Muscle of leg (tissue), 11 donors: ENCODE results near the gene PRKAR1A. TPM values are rescaled to one million over a fixed set of nuclear protein-coding genes. Genes with fewer than 3 reads are reported as not detected.
"Not testable (repeated sequence)": the region's sequence is repeated elsewhere in the genome, so short reads cannot be mapped to it uniquely, and the experiment has no call there.

ENCODE experiments used
- DNase-seq: peaks from one replicate; pipeline ENCODE4 v3.0.0; 2013
- H3K27ac ChIP-seq: one replicate; pipeline ENCODE4 v1.5.1; 2013; ENCODE audit warnings: mild to moderate bottlenecking, low read length, control low read depth
- H3K27me3 ChIP-seq: one replicate; pipeline ENCODE4 v1.6.1; 2013; ENCODE audit warnings: low read length; ENCODE audit not compliant: control insufficient read depth, insufficient read depth
- H3K36me3 ChIP-seq: one replicate; pipeline ENCODE4 v1.6.1; 2013; ENCODE audit warnings: low read length; ENCODE audit not compliant: control insufficient read depth, insufficient read depth
- H3K4me1 ChIP-seq: one replicate; pipeline ENCODE4 v1.6.1; 2013; ENCODE audit warnings: low read length; ENCODE audit not compliant: control insufficient read depth, insufficient read depth
- H3K4me3 ChIP-seq: one replicate; pipeline ENCODE4 v1.5.1; 2013; ENCODE audit warnings: low read length, control low read depth
- H3K9me3 ChIP-seq: replicated peaks from 2 replicates; pipeline ENCODE4 v1.6.1; 2013; ENCODE audit warnings: low read depth, low read length; ENCODE audit not compliant: control insufficient read depth
- WGBS: methylation state at CpG from one replicate; pipeline ENCODE4 v1.1.5; 2013; ENCODE audit warnings: missing lambda C conversion rate; ENCODE audit not compliant: insufficient coverage; 5-methylcytosine and 5-hydroxymethylcytosine counted together
- polyA plus RNA-seq, 8 donors: library from polyadenylated mRNA; unstranded; fragments of 120-200 nt; gene quantifications; one replicate each; pipeline versions ENCODE4 v1.2.1 to v1.2.3, GENCODE V29; 2013; ENCODE audit warnings: inconsistent platforms in 1 of 8, low replicate concordance in 1 of 8; ENCODE audit not compliant: insufficient read length in 8 of 8, insufficient read depth in 1 of 8
- total RNA-seq: library from RNA; stranded (reverse); fragments of 120-200 nt; gene quantifications from one replicate; pipeline ENCODE4 v1.2.4, GENCODE V29; 2013

Gene PRKAR1A
- total and polyA plus RNA-seq, 9 donors: 267 to 350 (median 325) TPM

GRCh38 chr17:68509141-68510057 is 2.8 kb upstream of the PRKAR1A start:
- H3K36me3 ChIP-seq: no peaks in the 10 kb centered on the region
- no peak overlapping the region for H3K4me3 ChIP-seq
- H3K9me3 ChIP-seq: no peaks in the 10 kb centered on the region
- 55% methylated on average over 5 of the region's 9 CpGs for WGBS
- peak overlapping the region; percentile 100 for H3K27ac ChIP-seq
- no peaks in the 10 kb centered on the region for H3K27me3 ChIP-seq
- peak; percentile 92 for DNase-seq
- H3K4me1 ChIP-seq: peaks cover 24% of the 10 kb centered on the region

- Histone ChIP-seq H3K27me3 (no peaks in the 10 kb centered on the region), H3K27ac (peak overlapping the region; percentile 100), H3K4me3 (peak overlapping the region; percentile 94), H3K9me3 (no peaks in the 10 kb centered on the region), H3K4me1 (peaks cover 31% of the 10 kb centered on the region), H3K36me3 (peaks cover 3% of the 10 kb centered on the region)
- no peak for DNase-seq
- 2% methylated on average over 4 of the region's 10 CpGs for WGBS
Observed at GRCh38 chr17:68511254-68511670, 968 bp upstream of the PRKAR1A start.

- Histone ChIP-seq H3K9me3 (no peaks in the 10 kb centered on the region), H3K27me3 (no peaks in the 10 kb centered on the region), H3K4me1 (peaks cover 31% of the 10 kb centered on the region), H3K27ac (peak overlapping the region; percentile 100), H3K36me3 (peaks cover 3% of the 10 kb centered on the region), H3K4me3 (peak overlapping the region; percentile 94)
- DNase-seq: peak; percentile 96
- under 1% methylated on average over 49 of the region's 49 CpGs for WGBS
Observed at GRCh38 chr17:68511671-68512246, 471 bp upstream of the PRKAR1A start.

GRCh38 chr17:68512960-68513474 is 787 bp downstream of the PRKAR1A start:
- WGBS: 0% methylated on average over 16 of the region's 20 CpGs
- Histone ChIP-seq H3K4me3 (peak overlapping the region; percentile 94), H3K4me1 (peaks cover 34% of the 10 kb centered on the region), H3K9me3 (no peaks in the 10 kb centered on the region), H3K27me3 (no peaks in the 10 kb centered on the region), H3K27ac (peak overlapping the region; percentile 100), H3K36me3 (peaks cover 12% of the 10 kb centered on the region)
- DNase-seq: peak; percentile 85

- Histone ChIP-seq H3K27ac (peak overlapping the region; percentile 100), H3K4me3 (peak overlapping the region; percentile 94), H3K4me1 (peaks cover 34% of the 10 kb centered on the region), H3K9me3 (no peaks in the 10 kb centered on the region), H3K27me3 (no peaks in the 10 kb centered on the region), H3K36me3 (peaks cover 20% of the 10 kb centered on the region)
- no peak for DNase-seq
- no CpG with 5 or more reads among the region's 3 CpGs for WGBS
Observed at GRCh38 chr17:68513932-68514331, 1.7 kb downstream of the PRKAR1A start.

- Histone ChIP-seq H3K9me3 (no peaks in the 10 kb centered on the region), H3K36me3 (peaks cover 29% of the 10 kb centered on the region), H3K27me3 (no peaks in the 10 kb centered on the region), H3K4me3 (peak overlapping the region; percentile 13), H3K27ac (peak overlapping the region; percentile 100), H3K4me1 (peaks cover 23% of the 10 kb centered on the region)
- DNase-seq: peak; percentile 68
- 55% methylated on average over 8 of the region's 15 CpGs for WGBS
Observed at GRCh38 chr17:68514831-68515635, 2.8 kb downstream of the PRKAR1A start.

GRCh38 chr17:68516732-68517131 is 4.5 kb downstream of the PRKAR1A start:
- DNase-seq: no peak
- no CpG with 5 or more reads among the region's 1 CpG for WGBS
- Histone ChIP-seq H3K36me3 (peaks cover 32% of the 10 kb centered on the region), H3K4me3 (no peak overlapping the region), H3K27me3 (no peaks in the 10 kb centered on the region), H3K9me3 (no peaks in the 10 kb centered on the region), H3K4me1 (peaks cover 10% of the 10 kb centered on the region), H3K27ac (no peak overlapping the region)

- not testable (repeated sequence) for H3K9me3 ChIP-seq, DNase-seq, H3K4me1 ChIP-seq, H3K27ac ChIP-seq, H3K4me3 ChIP-seq, H3K27me3 ChIP-seq
- H3K36me3 ChIP-seq: peaks cover 33% of the 10 kb centered on the region
- 100% methylated on average over 3 of the region's 3 CpGs for WGBS
Observed at GRCh38 chr17:68517605-68518004, 5.4 kb downstream of the PRKAR1A start.

- Histone ChIP-seq H3K27ac (no peak overlapping the region), H3K27me3 (no peaks in the 10 kb centered on the region), H3K9me3 (no peaks in the 10 kb centered on the region), H3K4me1 (peaks cover 10% of the 10 kb centered on the region), H3K36me3 (peaks cover 40% of the 10 kb centered on the region), H3K4me3 (no peak overlapping the region)
- 92% methylated on average over 7 of the region's 9 CpGs for WGBS
- DNase-seq: no peak
Observed at GRCh38 chr17:68518063-68518815, 6.0 kb downstream of the PRKAR1A start.
